ENCODE measurements around the gene NT5DC3.
A peak's percentile ranks its signal among the peaks of the same experiment; 100 is the strongest.

Gene NT5DC3

DNA sequence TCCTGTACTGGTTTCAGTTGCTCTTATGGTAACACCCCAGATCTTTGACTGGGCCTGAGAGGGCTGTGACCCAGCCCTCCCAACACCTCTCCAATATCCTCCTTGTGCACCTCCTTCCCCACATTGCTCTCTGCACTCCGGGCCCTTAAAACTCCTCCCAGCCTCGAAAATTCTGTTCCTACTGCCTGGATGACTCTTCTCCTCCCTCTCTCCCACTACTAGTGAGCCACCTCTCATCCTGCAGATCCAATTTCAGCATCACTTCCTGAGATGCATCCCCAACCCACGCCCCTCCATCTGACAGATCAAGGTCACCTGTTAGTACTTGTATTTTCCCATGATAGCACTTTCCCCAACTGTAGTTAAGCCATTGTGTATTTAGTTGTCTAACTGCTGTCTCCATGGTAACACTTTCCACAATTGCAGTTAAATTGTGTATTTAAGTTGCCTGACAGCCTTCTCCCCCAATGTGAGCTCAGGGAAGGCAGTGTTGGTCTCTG lies 11.5 kb upstream of the NT5DC3 start:
- no peak overlapping the region for H3K9ac ChIP-seq (ENCODE audit: low read length)
- no peaks in the 10 kb centered on the region for H3K27me3 ChIP-seq (ENCODE audit: control insufficient read depth, insufficient read depth, low read length)
- H3K4me1 ChIP-seq (ENCODE audit: control insufficient read depth, insufficient read depth, low read length), result no peaks in the 10 kb centered on the region
- no peaks in the 10 kb centered on the region for H3K36me3 ChIP-seq (ENCODE audit: control insufficient read depth, insufficient read depth, low read length)
- H3K4me3 ChIP-seq (ENCODE audit: low read length), result no peak overlapping the region
- no peaks in the 10 kb centered on the region for H3K9me3 ChIP-seq (ENCODE audit: control insufficient read depth, low read length)

DNA sequence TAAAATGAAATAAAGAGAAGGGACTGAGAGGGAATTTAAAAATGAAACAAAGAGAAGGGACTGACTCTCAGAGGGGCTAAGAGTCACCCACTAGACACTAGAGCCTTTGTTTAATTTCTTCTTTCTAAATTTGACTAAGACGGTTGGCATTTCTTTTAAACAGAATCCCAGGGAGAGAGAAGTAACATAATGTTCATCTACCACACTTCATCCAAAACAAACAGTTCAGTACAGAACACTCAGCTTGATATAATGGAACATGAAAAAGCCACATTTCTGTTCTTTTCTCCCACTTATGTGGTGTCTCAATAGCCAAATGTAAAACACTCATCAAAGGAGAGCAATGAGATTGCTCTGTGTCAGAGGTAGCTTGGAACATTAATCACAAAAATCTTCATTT lies 10.1 kb upstream of the NT5DC3 start:
- Histone ChIP-seq H3K9me3 (ENCODE audit: control insufficient read depth, low read length) (no peaks in the 10 kb centered on the region), H3K36me3 (ENCODE audit: control insufficient read depth, insufficient read depth, low read length) (no peaks in the 10 kb centered on the region), H3K9ac (ENCODE audit: low read length) (no peak overlapping the region), H3K4me1 (ENCODE audit: control insufficient read depth, insufficient read depth, low read length) (no peaks in the 10 kb centered on the region), H3K4me3 (ENCODE audit: low read length) (no peak overlapping the region), H3K27me3 (ENCODE audit: control insufficient read depth, insufficient read depth, low read length) (no peaks in the 10 kb centered on the region)

DNA sequence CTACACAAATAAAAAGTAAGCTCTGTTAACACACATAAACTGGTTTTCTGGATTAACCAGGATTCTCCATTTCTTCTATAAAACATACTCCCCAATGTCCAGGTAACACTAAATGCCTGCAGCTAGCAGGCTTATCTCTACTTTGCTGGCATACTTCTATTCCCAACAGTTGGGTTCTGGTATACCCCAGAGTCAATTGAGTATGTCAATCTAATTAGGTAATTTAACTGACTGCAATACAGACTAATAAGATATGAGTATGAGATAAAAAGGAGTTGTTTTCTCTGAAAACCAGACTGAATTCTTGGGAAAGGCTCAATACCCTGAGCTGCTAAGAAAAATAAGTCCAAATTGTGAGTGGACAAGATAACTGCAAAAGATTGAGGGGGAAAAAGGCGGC lies 9.4 kb upstream of the NT5DC3 start:
- Histone ChIP-seq H3K9me3 (ENCODE audit: control insufficient read depth, low read length) (no peaks in the 10 kb centered on the region), H3K36me3 (ENCODE audit: control insufficient read depth, insufficient read depth, low read length) (no peaks in the 10 kb centered on the region), H3K4me3 (ENCODE audit: low read length) (no peak overlapping the region), H3K27me3 (ENCODE audit: control insufficient read depth, insufficient read depth, low read length) (no peaks in the 10 kb centered on the region), H3K9ac (ENCODE audit: low read length) (no peak overlapping the region), H3K4me1 (ENCODE audit: control insufficient read depth, insufficient read depth, low read length) (no peaks in the 10 kb centered on the region)

DNA sequence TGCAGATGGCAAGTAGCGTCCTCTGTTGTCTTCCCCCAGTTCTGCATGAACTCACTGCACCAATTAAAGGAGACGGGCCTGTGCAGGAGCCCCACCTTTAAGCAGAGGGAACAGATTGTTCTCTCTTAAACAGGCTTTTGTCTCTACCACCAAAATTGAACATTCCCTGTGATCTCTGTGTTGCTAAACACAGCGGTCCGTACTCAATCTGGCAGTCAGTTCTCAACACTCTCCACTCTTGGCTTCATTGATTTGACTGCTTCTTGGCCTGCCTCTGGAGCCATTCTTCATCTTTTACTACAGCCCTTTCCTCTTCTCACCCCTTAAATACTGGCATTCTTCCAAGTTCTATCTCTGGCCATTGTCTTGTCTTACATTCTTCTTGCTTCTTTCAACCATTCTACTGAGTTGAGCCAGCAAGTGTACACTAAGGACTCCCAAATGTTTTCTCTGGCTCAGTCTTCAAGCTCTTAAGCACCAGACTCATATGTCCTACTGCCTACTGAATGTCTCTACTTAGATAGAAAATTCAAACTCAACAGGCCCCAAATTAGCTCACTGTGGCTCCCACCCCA lies 8.0 kb upstream of the NT5DC3 start:
- Histone ChIP-seq H3K4me1 (ENCODE audit: control insufficient read depth, insufficient read depth, low read length) (no peaks in the 10 kb centered on the region), H3K9ac (ENCODE audit: low read length) (no peak overlapping the region), H3K4me3 (ENCODE audit: low read length) (no peak overlapping the region)

DNA sequence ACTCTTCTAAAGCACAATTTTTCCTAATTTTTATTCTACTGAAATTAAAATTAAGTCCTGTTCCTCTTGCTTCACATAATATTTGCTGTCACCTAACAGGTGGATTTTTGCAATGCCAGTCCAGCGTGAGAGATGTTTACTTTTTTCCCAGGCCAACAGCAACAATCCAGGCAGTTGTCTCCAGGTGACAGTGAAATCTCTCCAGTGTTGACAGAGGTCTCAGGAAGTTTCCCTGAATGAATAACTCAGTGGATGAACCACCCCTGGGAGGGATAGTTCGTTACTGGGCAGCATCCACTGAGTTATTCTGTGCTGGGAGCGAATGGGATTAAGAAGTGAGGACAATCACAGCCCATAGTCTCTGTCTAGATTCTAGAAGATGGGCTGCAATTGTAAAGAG lies 7.1 kb upstream of the NT5DC3 start:
- Histone ChIP-seq H3K9ac (ENCODE audit: low read length) (no peak overlapping the region), H3K27me3 (ENCODE audit: control insufficient read depth, insufficient read depth, low read length) (no peaks in the 10 kb centered on the region), H3K4me3 (ENCODE audit: low read length) (no peak overlapping the region), H3K36me3 (ENCODE audit: control insufficient read depth, insufficient read depth, low read length) (no peaks in the 10 kb centered on the region), H3K9me3 (ENCODE audit: control insufficient read depth, low read length) (no peaks in the 10 kb centered on the region), H3K4me1 (ENCODE audit: control insufficient read depth, insufficient read depth, low read length) (no peaks in the 10 kb centered on the region)

More for the DNA sequence above, 8.0 kb upstream of the NT5DC3 start:
- no peaks in the 10 kb centered on the region for H3K9me3 ChIP-seq (ENCODE audit: control insufficient read depth, low read length)
- no peaks in the 10 kb centered on the region for H3K27me3 ChIP-seq (ENCODE audit: control insufficient read depth, insufficient read depth, low read length)
- no peaks in the 10 kb centered on the region for H3K36me3 ChIP-seq (ENCODE audit: control insufficient read depth, insufficient read depth, low read length)

DNA sequence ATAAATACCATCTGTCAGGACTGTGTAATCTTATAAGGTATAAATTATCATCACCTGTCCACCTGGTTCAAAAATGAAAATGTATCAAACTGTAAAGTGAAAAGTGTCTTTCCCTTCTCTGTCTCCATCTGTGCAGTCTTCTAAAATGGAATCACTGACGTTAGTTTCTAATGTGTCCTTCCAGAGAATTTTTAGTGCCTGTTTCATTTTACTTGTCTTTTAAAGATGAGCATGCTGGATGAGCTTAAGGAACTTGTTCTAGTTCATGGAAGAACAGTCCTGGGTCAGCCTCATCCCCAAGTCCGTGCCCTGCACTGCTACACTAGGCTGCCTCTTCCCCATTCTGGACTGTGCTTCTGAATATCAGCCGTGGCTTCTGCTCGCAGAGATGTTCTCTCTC lies 5.4 kb upstream of the NT5DC3 start:
- no peaks in the 10 kb centered on the region for H3K27me3 ChIP-seq (ENCODE audit: control insufficient read depth, insufficient read depth, low read length)
- no peak overlapping the region for H3K9ac ChIP-seq (ENCODE audit: low read length)
- no peaks in the 10 kb centered on the region for H3K9me3 ChIP-seq (ENCODE audit: control insufficient read depth, low read length)
- H3K4me3 ChIP-seq (ENCODE audit: low read length), result no peak overlapping the region
- H3K36me3 ChIP-seq (ENCODE audit: control insufficient read depth, insufficient read depth, low read length), result no peaks in the 10 kb centered on the region
- H3K4me1 ChIP-seq (ENCODE audit: control insufficient read depth, insufficient read depth, low read length), result peaks cover 8% of the 10 kb centered on the region

DNA sequence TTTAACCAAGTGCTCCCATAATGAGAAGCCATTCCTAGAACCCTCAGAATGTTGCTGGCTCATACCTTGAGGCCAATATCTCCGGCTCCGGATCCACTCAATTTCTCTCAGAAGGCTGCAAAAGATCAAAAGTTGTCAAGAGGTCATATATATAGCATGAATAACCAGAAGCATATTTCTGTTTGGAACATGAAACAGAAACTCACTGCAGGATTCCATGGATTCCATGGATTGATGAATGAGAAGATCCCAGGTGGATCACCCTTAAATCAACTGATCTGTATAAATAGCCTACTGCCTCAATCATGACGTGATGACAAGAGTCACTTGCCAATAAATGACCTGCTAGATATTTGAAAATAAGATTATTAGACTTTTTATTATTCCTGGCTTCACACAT lies 3.3 kb upstream of the NT5DC3 start:
- no peaks in the 10 kb centered on the region for H3K9me3 ChIP-seq (ENCODE audit: control insufficient read depth, low read length)
- no peaks in the 10 kb centered on the region for H3K27me3 ChIP-seq (ENCODE audit: control insufficient read depth, insufficient read depth, low read length)
- H3K36me3 ChIP-seq (ENCODE audit: control insufficient read depth, insufficient read depth, low read length), result no peaks in the 10 kb centered on the region
- peaks cover 11% of the 10 kb centered on the region for H3K4me1 ChIP-seq (ENCODE audit: control insufficient read depth, insufficient read depth, low read length)
- no peak overlapping the region for H3K4me3 ChIP-seq (ENCODE audit: low read length)
- no peak overlapping the region for H3K9ac ChIP-seq (ENCODE audit: low read length)

DNA sequence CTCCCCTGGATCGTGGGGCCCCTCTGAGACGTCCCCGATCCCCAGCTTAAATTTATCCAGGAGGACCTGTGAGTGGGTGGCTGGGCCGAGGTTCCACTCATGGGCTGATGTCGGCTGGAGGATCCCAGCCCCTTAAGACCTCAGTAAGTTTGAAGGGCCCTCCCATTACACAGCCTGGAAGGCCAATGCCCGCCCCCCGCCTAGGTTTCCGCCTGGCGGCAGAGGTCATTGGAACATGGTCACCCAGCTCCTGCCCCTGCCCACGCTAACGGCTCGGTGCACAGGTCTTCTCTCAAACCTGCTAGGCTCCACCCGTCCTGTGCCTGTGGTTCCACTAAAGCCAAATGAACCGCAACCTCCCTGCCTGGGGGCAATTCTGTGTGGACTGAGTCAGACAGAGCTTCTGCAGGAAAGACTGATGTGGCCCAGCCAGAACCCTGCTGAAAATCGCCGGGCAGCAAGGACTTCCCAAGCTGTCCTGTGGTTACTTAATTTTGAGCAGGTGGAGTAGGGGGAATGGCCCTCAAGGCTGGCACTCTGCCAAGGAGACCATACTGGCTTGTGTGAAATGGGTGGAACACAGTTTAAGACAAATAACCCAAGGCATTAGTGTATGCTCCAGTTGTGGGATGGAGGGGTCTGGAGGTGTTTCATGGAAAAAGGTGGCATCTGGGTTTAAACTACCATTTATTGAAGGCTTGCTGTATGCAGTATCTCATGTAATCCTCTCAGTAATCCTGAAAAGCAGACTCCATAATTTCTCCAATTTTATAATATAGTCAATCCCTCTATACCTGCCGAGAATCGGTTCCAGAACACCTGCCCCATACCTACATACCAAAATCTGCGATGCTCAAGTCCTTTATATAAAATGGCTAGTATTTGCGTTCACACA lies 903 bp upstream of the NT5DC3 start:
- peaks cover 20% of the 10 kb centered on the region for H3K4me1 ChIP-seq (ENCODE audit: control insufficient read depth, insufficient read depth, low read length)
- peak overlapping the region; percentile 31 for H3K9ac ChIP-seq (ENCODE audit: low read length)
- no peaks in the 10 kb centered on the region for H3K36me3 ChIP-seq (ENCODE audit: control insufficient read depth, insufficient read depth, low read length)
- no peak overlapping the region for H3K4me3 ChIP-seq (ENCODE audit: low read length)
- no peaks in the 10 kb centered on the region for H3K9me3 ChIP-seq (ENCODE audit: control insufficient read depth, low read length)
- no peaks in the 10 kb centered on the region for H3K27me3 ChIP-seq (ENCODE audit: control insufficient read depth, insufficient read depth, low read length)

DNA sequence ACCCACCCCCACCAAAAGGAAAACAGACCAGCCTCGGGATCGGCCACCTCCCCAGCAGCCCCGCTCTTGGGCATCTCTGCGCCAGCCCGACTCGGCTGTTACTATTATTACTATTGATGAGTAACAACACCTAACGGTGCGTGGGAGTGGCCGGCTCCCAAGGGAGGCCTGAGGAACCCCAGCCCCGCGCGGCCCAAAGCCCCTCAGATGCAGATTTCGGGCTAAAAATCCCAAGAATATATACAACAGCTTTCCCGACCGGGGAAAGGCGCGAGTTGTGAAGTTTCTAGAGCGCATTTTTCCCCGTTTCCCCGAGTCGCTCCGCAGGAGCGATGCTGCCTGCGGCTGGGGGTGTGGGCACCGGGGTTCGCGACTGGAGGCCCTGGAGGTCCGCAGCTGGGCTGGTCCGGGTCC lies 565 bp downstream of the NT5DC3 start:
- no peaks in the 10 kb centered on the region for H3K9me3 ChIP-seq (ENCODE audit: control insufficient read depth, low read length)
- no peaks in the 10 kb centered on the region for H3K36me3 ChIP-seq (ENCODE audit: control insufficient read depth, insufficient read depth, low read length)
- peak overlapping the region; percentile 35 for H3K9ac ChIP-seq (ENCODE audit: low read length)
- no peaks in the 10 kb centered on the region for H3K27me3 ChIP-seq (ENCODE audit: control insufficient read depth, insufficient read depth, low read length)
- H3K4me3 ChIP-seq (ENCODE audit: low read length), result peak overlapping the region; percentile 44
- H3K4me1 ChIP-seq (ENCODE audit: control insufficient read depth, insufficient read depth, low read length), result peaks cover 20% of the 10 kb centered on the region

DNA sequence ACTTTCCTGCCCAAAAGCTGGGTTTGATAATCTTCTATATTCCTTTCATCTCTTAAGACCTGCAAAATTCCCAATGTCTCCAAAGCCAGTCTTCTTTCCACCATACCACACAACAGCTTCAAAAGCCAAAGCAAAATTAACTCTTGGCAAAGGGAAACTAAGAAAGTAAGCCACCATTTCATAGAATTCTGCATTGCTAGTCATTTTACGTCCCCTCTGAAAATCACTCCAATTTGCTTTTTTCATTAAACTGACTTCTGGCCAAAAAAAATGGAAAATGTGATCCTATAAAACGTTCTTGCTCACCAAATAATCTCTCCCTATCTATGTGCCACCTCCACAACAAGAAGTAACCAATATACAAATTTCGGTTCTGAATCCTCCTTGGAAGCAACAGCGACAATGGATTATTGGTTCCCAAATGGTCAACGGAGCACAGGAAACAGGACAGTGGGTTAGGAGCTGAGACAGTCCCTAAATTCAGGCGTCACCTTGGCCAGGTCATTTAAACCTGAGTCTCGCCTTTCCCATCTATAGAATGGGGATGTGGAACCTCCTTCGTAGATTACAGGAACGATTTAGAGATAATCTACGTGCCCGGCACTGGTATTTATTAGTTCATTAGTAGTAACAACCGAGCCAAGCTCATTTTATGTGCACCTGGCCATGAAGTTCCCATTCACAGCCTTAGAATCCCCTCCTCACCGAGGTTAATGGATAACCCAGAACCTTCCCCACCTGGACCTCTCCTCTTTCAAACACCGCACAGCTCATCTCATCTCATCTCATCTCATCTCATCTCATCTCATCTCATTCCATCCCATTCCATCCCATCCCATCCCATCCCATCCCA lies 1.2 kb downstream of the NT5DC3 start:
- Histone ChIP-seq H3K9me3 (ENCODE audit: control insufficient read depth, low read length) (no peaks in the 10 kb centered on the region), H3K4me1 (ENCODE audit: control insufficient read depth, insufficient read depth, low read length) (peaks cover 20% of the 10 kb centered on the region), H3K27me3 (ENCODE audit: control insufficient read depth, insufficient read depth, low read length) (no peaks in the 10 kb centered on the region), H3K36me3 (ENCODE audit: control insufficient read depth, insufficient read depth, low read length) (no peaks in the 10 kb centered on the region), H3K9ac (ENCODE audit: low read length) (peak overlapping the region; percentile 35), H3K4me3 (ENCODE audit: low read length) (no peak overlapping the region)

DNA sequence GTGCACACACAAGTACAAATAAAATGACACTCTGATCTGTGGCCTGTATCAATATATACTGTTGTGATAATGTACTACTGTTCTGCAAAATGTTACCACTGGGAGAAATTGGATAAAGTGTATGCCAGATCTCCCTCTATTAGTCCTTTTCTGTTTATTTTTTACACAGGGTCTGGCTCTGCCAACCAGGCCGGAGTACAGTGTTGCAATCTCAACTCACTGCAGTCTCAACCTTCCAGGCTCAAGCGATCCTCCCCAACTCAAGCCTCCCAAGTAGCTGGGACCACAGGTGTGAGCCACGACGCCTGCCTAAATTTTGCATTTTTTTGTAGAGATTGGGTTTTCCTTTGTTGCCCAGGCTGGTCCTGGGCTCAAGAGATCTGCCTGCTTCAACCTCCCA lies 1.9 kb downstream of the NT5DC3 start:
- no peaks in the 10 kb centered on the region for H3K27me3 ChIP-seq (ENCODE audit: control insufficient read depth, insufficient read depth, low read length)
- peaks cover 20% of the 10 kb centered on the region for H3K4me1 ChIP-seq (ENCODE audit: control insufficient read depth, insufficient read depth, low read length)
- H3K9ac ChIP-seq (ENCODE audit: low read length), result no peak overlapping the region
- H3K36me3 ChIP-seq (ENCODE audit: control insufficient read depth, insufficient read depth, low read length), result no peaks in the 10 kb centered on the region
- H3K9me3 ChIP-seq (ENCODE audit: control insufficient read depth, low read length), result no peaks in the 10 kb centered on the region
- no peak overlapping the region for H3K4me3 ChIP-seq (ENCODE audit: low read length)

All from mucosa of stomach (tissue), 1 donor.